IPS DF 4.7 (cell line): ENCODE results near the gene VPS13D.
"Not testable (repeated sequence)": the region's sequence is repeated elsewhere in the genome, so short reads cannot be mapped to it uniquely, and the experiment has no call there.

Experiments
- DNase-seq: peaks from one replicate; pipeline ENCODE4 v3.0.0-alpha.2; 2013; ENCODE audit warnings: low spot score; ENCODE audit errors: extremely low read depth

VPS13D gene

DNA sequence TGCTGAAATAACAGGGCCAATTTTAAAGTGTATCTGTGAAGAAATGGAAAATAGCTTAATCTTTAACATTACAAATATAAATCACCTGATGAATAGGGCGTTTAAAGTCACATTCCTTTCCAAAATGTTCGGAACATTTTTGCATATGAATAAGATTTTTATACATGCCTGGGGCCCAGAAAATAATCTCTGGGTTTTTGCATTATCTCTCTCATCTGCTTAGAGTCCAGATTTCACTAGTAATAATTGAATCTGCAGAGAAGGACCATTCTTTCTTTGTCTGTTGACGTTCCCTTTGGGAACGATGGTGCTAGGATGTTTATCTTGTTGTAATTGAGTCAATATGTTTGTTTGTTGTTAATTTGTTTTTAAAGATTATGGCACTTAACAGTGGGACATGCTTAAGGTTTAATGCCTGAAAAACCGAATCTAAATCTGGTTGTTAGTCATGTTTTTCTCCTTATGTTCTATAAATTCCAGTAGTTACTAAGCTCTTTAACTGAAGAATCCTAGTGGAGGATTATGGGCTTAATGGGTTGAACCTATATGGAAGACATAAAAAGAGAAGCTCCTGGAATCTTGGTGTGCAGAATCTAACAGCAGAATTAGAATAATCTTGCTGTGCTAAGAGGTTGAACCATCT, 140.6 kb downstream of the VPS13D start:
- no peak for DNase-seq

DNA sequence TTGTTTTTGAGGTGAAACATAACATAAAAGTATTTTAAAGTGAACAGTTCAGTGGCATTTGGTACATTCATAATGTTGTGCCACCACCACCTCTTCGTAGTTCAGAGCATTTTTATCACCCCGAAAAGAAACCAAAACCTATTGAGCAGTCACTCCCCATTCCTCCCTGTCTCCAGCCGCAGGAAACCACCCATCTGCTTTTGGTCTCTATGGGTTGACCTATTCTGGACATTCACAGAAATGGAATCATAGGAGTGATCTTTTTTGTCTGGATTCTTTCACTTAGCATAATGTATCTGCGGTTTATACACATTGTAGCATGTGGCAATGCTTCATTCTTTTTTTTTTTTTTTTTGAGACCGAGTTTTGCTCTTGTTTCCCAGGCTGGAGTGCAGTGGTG, 141.2 kb downstream of the VPS13D start:
- DNase-seq = no peak

DNA sequence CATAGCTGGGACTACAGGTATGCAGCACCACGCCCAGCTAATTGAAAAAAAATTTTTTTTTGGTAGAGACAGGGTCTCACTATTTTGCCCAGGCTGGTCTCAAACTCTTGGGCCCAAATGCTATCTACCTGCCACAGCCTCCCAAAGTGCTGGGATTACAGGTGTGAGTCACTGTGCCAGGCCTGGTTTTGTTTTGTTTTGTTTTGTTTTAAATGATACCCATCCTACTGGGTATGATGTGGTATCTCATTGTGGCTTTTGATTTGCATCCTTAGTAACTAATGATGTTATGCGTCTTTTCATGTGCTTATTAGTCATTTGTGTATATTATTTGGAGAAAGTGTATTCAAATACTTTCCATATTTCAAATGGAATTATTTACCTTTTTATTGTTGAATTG, 142.3 kb downstream of the VPS13D start:
- DNase-seq = no peak

DNA sequence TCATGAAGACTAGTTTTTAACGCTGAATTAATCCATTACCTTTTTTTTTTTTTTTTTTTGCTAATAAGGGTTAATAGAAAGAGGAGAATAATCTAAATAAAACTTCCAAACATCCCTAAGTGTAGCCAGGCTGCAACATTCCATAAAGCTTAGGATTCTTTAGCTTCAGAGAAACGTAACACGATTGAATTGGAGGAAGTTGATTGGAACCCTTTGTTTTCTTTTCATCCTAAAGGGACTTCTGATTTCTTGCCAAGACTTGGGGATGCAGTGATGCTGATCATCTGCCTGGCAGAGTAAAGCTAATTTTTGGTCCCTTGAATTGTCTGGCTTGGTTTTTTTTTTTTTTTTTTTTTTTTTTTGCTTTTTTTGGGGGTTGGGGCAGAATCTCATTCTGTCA, 142.9 kb downstream of the VPS13D start:
- no peak for DNase-seq

DNA sequence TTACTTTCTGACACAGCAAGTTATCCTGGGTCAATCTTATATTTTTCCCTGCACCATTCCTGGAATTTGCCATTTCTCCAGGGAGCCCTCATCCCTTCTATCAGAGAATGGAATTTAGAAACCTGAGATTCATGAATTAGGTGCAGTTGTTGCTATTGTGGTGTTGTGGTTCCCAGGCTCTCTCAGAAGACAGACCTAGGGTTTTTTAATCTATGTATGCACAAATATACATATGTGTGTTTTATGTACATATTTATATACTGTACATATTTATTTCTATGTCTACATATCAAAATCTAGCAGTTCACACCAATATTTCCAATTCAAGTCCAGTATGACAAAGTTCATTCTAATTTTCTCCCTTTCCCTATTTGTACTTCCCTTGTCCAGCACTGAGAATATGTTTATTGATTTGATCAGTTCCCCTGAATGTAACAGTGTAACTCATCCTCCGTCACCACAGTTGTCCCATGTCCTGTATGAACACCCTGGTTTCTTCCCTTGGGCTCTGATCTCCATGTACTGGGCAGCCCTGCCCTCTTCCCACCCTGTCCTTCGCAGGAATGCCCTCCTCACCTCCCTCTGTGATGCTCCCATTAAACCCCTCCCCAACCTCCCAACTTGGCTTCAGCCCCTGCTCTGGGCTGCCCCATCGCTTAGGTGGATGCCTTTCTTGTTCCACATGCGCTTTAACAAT, 145.5 kb downstream of the VPS13D start:
- DNase-seq = no peak

DNA sequence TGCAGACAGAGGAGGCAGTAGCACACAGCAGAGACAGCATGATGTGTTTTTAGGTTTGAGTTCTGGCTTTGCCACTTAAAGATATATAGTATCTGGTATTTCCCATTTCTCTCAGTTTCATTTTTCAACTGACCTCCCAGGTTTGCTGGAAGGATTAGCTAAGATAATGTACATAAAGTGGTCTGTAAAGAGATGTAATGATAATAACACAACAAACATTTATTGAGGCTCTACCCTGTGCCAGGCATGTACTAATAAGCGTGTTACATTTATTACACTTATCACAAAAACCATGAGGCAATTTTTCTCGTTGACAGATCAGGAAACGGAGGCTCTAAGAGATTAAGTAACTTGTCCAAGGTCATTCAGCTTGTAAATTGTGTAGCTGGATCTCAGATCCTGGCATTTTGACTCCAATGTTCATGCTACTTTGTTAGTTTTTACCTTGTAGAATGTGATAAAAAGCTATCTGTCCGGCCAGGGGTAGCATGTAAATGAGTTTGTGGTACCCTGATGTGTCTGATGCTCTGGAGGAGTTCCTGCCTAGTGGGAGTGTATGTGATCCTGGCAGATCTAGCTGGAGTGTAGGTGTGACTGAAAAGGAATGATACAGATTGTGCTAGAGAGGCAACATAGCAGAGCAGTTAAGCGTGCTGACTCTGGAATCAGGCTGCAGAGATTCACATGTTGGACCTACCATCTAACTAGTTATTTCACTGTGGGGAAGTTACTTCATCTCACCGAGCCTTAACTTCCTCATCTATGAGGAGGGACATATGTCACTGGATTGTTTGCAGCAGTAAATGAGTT, 146.6 kb downstream of the VPS13D start:
- no peak for DNase-seq

DNA sequence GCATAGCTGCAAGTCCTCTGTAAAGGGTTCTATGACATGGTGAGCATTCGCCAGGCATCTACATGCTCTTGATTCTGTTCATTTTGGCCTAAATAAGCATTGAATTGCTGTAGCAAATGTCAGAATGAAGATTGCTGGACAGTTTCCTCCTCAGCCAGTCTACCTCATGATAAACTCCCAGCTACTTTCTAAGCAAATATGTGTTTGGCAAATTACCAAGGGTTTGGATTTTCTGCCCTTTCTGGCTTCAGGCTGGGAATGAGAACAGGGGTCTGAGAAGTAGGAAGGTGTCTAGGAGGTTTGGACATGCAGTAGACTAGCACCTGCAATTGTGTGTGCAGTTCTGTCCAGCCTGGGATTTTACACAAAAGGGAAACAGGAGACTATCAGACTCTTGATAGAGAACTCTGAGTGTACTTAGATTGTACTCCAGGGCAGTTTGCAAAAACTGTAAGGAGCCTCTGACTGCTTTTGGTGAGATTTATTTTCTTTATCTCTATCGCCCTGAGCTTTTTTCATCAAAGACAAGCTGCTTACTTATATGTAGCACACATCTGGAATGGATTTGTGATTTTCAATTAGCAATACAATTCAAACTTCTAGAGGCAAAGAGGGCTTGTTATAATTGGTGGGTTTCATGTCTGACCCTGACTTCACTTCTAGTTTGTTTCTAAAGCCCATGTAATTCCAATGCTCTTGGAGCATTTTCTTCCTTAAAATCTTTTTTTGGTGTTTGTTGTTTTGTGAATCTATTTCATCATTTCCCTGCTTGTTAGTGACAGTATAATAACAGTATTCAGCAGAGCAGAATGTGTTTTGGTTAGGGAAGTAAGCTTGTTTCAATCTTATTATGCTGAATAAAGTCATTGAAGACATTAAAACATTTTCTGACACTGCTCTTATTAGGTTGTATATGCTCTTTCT, 150.8 kb downstream of the VPS13D start:
- no peak for DNase-seq

DNA sequence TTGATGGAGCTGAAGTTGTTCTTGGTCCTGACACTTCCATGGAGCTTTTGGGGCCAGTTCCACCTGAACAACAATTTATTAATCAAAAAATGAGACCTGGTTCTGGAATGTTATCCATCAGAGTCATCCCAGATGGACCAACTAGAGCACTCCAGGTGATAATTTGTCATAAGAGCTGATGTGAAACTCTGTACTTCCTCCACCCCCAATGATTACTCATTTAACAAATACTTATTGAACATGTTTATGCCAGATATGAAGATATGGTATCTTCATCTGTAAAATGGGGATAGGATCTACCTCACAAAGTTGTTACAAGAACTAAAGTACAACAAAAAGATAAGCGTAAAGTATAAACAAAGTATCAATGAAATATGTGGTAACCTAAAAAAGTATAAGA, 153.2 kb downstream of the VPS13D start:
- no peak for DNase-seq

DNA sequence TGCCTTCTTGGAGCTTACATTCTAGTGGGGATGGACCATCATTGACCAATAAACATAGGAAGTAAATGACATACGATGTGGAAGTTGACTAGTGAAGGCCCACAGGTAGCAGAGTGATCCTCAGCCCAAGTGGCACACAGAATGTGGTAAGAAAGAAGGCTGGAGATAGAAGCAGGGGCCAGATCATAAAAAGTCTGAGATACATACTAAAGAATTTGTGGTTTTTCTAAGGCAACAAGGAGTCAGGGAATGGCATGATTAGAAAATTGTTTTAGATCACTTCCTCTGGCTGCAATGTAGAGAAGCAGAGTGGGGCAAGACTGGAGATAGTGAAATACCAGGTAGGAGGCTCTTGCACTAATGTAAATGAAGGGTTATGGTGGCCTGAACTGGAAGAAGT, 154.0 kb downstream of the VPS13D start:
- no peak for DNase-seq

DNA sequence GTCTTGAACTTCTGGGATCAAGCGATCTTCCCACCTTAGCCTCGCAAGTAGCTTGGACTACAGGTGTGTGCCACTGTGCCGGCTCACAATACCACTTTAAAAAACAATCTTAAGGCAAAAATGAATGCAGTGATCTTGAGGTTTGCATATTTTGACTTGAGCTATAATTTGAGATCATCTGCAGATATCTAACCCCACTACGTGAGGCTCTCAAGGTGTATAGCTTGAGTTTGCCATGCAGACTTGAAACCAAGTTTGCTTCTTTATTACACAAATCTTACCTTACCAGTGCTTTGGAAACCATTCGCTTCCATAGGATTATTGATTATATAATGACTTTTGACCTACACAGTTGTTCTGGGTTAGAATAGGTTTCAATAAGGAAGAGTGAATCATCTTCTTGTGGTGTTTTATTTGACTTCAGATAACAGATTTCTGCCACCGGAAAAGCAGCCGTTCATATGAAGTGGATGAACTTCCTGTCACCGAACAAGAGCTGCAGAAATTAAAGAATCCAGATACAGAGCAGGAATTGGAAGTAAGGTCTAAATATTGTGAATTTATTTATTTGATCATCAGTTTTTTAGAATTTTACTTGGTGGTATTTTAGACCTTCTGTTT, 155.1 kb downstream of the VPS13D start:
- DNase-seq = no peak

DNA sequence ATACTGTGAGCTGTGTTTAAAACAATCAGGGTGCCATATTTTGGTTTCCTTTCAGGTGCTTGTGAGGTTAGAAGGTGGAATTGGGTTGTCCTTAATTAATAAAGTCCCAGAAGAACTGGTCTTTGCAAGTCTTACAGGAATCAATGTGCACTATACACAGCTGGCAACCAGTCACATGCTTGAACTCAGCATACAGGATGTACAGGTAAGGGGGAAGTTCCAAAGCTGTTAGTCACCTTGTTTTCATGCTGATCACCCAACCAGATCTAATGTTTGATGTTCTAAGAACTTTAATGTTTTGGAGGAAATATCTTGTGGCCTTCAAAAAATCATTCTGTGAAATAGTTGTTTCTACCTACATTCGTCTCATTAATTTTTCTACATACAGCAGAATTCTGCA, 156.3 kb downstream of the VPS13D start:
- no peak for DNase-seq

DNA sequence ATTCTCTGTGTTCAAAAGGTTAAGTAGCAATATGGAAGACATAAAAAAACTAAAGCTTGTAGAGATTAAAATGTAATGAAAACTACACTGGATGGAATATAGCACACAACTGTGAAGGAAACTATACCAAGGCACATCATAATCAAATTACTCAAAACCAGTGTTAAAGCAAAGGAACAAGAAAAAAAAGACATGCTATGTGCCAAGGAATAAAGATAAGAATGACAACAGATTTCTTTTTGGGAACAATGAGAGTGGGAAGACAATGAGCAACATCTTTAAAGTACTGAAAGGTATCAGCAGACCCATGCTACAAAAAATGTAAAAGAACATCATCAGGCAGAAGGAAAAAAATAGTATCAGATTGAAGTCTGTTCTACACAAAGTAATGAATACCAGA, 157.8 kb downstream of the VPS13D start:
- no peak for DNase-seq

DNA sequence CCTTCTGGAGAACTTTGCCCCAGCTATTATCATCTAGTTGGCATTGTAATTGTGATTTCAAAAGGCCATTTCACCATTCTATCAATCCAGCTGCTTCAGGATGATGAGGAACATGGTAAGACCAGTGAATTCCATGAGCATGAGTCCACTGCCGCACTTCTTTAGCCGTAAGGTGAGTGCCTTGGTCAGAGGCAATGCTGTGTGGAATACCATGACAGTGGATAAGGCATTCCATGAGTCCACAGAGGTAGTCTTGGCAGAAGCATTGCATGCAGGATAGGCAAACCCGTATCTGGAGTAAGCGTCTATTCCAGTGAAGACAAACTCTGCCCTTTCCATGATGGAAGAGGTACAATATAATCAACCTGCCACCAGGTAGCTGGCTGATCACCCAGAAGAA, 160.5 kb downstream of the VPS13D start:
- not testable (repeated sequence) for DNase-seq

DNA sequence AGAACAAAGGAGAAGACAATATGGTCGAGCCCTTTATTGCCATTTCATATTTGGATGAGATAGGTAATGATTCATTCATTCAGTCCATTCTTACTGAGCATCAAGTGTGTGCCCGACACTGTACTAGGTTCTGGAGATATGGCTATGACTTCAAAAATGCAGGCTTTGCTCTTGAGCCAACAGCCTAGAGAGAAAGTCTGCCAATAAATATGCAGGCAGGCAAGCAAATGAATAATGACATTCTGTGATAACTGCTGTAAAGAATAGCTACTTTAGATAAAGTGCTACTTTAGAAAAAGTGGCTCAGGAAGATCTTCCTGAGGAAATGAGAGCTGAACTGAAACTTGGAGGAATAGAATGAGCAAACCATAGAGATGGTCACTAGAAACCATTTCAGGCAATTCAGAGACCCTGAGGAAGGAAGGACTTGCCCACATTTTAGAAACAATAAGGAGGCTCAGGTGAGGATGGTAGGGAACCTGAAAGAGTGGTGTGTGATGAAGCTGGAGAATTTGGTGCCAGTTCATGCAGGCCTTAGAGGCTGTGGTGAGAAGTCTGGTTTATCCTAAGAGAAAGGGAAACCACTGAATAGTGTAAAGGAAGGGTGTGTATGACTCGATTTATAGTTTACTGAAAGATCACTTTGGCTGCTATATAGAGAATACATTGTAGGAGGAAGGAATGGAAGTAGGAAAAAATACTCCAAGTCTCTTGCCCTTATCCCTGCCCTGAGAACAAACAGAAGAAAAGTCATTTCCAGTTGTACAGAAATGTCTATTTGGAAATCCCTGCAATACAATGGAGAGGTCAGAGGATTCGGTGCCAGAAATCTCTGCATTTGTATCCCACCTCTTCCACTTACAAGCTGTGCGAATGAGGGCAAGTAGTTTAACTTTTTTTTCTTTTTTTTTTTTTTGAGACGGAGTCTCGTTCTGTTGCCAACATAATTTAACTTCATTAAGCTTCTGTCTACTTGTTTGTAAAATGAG, 167.9 kb downstream of the VPS13D start:
- DNase-seq = no peak

DNA sequence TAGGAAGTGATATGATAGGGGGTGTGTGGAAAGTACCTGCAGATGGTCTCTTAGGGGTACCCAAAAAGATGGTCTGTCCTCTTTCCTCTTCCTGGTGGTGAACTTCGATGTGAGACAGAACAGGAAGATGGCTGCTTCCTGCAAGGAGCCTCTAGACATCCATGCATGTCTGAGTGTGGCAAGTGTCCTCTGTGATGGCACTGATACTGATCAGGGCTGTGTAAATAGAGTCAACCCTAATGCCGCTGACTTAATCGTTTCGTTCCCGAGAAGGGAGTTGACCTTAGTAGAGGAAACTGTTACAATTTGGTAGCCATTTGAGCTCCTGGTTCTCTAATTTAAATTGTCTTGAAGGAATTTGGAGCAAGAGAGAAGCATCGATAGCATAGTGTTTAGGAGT, 168.6 kb downstream of the VPS13D start:
- DNase-seq = no peak

DNA sequence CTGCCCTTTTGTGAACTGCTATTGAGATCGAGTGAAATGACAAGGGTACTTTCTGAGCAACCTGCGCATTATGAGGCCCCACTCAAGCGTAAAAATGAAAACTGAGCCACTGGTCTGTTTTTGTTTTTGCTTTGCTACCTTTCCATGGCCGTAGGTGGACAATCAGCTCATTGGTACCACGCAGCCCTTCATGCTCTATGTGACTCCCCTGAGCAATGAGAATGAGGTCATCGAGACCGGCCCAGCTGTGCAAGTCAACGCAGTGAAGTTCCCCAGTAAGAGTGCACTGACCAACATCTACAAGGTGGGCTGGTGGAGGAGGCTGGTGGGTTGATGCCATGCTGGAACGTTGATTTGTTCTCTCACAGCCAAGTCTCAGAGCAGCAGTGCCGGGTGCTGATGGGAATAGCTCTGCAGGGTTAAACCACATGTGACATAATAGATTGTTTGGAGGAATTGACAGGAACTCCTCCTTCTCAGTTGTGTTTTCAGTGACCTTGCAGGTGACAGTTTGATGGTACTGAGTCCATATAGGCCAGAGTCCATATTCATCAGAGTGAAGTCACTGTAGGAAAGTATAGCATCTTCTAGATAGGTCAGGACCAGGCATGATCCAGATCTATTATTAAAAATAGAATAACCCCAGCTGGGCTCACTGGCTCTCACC, 170.3 kb downstream of the VPS13D start:
- DNase-seq = no peak

DNA sequence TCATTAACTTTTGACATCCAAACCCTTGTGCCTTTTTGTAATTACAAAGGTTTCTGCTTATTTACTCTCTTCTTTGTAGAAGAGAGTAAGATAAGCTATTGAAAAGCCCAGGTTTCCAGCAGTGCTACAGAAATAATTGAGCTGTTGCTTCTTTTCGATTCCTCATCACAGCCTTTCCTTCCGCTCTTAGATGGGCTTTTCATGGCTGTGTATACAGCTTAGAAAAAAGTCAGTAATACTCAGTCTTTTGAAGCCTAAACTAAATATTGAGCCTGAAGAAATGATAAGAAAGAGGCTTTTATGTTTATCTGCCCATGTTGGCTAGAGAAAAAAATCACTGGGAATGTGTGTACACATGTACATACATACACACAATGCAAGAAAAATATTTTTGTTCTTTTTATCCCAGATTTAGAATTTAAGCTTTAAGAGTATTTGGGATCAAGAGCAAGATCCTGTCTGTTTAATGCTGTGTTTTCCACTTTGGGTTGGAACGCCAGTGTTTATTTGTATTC, 172.4 kb downstream of the VPS13D start:
- DNase-seq = no peak

DNA sequence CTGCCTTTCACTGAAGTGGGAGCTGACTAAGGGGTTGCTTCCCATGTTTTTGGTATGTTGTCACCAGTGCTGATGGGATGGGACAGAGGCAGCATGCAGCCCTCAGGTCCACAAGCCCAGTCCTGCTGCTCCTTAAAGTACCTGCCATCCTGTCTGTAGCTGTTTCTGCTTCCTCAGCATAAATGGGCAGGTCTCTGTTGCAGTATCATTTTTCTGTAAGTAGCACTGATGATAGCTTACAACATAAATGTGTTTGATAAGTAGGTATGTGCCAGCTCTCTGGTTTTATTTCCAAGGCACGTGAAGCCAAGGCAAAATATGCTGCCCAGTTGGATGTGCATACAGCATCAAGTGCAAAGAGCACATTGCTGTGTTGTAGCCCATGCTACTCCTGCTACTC, 173.0 kb downstream of the VPS13D start:
- no peak for DNase-seq

DNA sequence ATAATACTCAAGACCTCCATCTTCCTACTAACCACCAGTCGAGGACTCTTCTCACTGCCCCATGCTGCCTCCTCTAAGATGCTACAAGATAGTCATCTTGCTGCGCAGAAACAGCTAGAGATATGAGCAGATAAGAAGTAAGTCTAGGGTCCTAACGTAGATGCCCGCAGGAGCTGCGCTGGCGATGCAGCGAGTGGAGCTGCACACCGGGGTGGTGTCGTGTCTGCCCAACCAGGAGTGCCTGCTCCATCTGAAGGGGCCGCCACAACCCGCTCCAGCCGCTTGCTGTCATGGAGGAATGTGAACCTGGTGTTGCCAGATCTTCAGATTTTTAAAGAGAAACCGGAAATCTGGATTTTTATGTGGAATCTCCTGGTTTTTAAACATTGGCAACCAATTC, 175.1 kb downstream of the VPS13D start:
- no peak for DNase-seq
